Osteocyte (in vitro differentiated cells): ENCODE measurements around the gene LUM. TPM values are rescaled to one million over a fixed set of nuclear protein-coding genes. Genes with fewer than 3 reads are reported as not detected.
A peak's percentile ranks its signal among the peaks of the same experiment; 100 is the strongest.

Experiments
- DNase-seq: peaks from one replicate; pipeline ENCODE4 v3.0.0; 2021; ENCODE audit warnings: mixed read lengths; ENCODE audit not compliant: unreplicated experiment; ENCODE audit errors: extremely low spot score
- H3K27ac Mint-ChIP-seq: one replicate; pipeline ENCODE4 v1.8.0; 2021; ENCODE audit warnings: mild to moderate bottlenecking, mixed read lengths; ENCODE audit not compliant: unreplicated experiment
- H3K27me3 Mint-ChIP-seq: one replicate; pipeline ENCODE4 v1.8.0; 2021; ENCODE audit warnings: mixed read lengths; ENCODE audit not compliant: unreplicated experiment
- H3K36me3 Mint-ChIP-seq: one replicate; pipeline ENCODE4 v1.8.0; 2021; ENCODE audit warnings: mixed read lengths; ENCODE audit not compliant: unreplicated experiment
- H3K4me1 Mint-ChIP-seq: one replicate; pipeline ENCODE4 v1.8.0; 2021; ENCODE audit warnings: mixed read lengths; ENCODE audit not compliant: unreplicated experiment
- H3K4me3 Mint-ChIP-seq: one replicate; pipeline ENCODE4 v1.8.0; 2021; ENCODE audit warnings: mild to moderate bottlenecking, moderate library complexity, mixed read lengths; ENCODE audit not compliant: unreplicated experiment
- H3K9me3 Mint-ChIP-seq: one replicate; pipeline ENCODE4 v1.8.0; 2021; ENCODE audit warnings: mixed read lengths; ENCODE audit not compliant: unreplicated experiment
- CTCF ChIP-seq: fragments of 200-600 bp; sonication (generic); IDR thresholded peaks from 2 replicates; pipeline ENCODE4 v1.5.0; 2021; ENCODE audit warnings: antibody characterized with exemption, mild to moderate bottlenecking, moderate library complexity
- total RNA-seq: library from RNA; stranded (reverse); gene quantifications from 2 replicates; pipeline ENCODE4 v1.2.1, GENCODE V29; 2021

Gene LUM
- total RNA-seq, 1 donor from 2014 or later: 481 TPM

DNA sequence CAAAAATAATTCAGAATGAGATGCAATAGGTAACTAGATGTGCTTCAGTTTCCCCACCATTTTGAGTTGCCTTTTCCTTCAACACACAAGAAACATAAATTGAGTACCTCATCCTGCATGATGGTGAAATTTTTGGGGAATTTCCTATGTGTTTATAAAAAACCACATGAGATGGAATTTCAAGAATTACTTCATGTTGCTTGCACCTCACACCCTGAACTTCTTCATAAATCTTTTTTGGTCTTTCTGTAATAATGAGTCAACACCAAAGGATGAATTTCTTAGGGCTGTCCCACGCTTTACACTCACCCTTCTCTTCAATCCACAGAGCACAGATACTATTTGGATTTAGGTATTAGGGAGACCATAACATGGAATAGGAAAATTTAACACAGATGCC is 22.6 kb upstream of the LUM start:
- Mint-ChIP-seq H3K27ac (peak overlapping the region; percentile 9), H3K9me3 (peaks cover 4% of the 10 kb centered on the region), H3K4me3 (no peak overlapping the region), H3K27me3 (no peaks in the 10 kb centered on the region), H3K4me1 (peaks cover 51% of the 10 kb centered on the region), H3K36me3 (peaks cover 2% of the 10 kb centered on the region)
- no peak for TF ChIP-seq CTCF
- DNase-seq: no peak

- Mint-ChIP-seq H3K4me1 (peaks cover 61% of the 10 kb centered on the region), H3K27me3 (no peaks in the 10 kb centered on the region), H3K36me3 (no peaks in the 10 kb centered on the region), H3K27ac (no peak overlapping the region), H3K9me3 (no peaks in the 10 kb centered on the region), H3K4me3 (no peak overlapping the region)
- DNase-seq: no peak
- no peak for TF ChIP-seq CTCF
Measured at GRCh38 chr12:91129662-91130362, 18.5 kb upstream of the LUM start.

GRCh38 chr12:91127751-91128150 is 16.5 kb upstream of the LUM start:
- no peaks in the 10 kb centered on the region for H3K27me3 Mint-ChIP-seq
- TF ChIP-seq CTCF: no peak
- no peak overlapping the region for H3K4me3 Mint-ChIP-seq
- no peaks in the 10 kb centered on the region for H3K9me3 Mint-ChIP-seq
- peaks cover 61% of the 10 kb centered on the region for H3K4me1 Mint-ChIP-seq
- no peaks in the 10 kb centered on the region for H3K36me3 Mint-ChIP-seq
- DNase-seq: no peak
- H3K27ac Mint-ChIP-seq: peak overlapping the region; percentile 80

DNA sequence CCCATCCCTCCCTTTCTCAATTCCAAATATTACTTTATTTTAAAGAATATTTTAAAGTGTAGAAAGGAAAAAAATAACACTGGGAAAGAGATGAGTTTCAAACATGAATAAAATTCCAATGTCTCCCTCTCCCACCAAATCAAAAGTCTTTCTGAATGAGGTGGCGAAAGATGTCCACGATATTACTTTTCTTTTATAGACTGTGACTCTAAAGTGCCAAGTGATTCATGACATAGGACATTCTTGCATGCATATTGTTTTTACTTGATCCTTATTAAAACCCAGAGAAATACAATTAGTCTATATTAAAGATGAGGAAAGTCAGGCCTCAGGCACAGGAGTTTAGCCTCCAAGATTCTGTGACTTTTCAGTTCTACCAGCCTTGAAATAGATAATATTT is 16.0 kb upstream of the LUM start:
- DNase-seq: no peak
- Mint-ChIP-seq H3K27ac (peak overlapping the region; percentile 80), H3K9me3 (peaks cover 3% of the 10 kb centered on the region), H3K27me3 (no peaks in the 10 kb centered on the region), H3K36me3 (no peaks in the 10 kb centered on the region), H3K4me1 (peaks cover 61% of the 10 kb centered on the region), H3K4me3 (no peak overlapping the region)
- no peak for TF ChIP-seq CTCF

DNA sequence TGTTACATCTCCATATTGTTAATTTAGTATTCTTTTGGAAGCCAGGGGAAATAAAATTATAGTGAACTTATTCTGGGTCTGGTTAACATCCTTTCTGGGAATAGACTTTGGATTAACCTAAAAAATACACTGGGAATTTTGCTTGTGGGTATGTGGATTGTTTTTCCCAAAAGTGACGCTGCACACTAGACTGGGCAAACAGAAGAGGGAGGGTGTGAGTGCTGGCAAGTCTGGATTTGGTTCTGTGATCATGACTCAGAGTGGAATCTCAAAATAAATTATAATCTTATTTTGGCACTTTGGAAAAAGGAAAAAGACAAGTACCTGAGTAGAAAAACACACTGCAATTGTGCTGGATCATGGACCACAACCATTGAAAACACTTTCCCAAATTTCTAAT is 15.2 kb upstream of the LUM start:
- no peak for DNase-seq
- no peak for TF ChIP-seq CTCF
- Mint-ChIP-seq H3K4me1 (peaks cover 55% of the 10 kb centered on the region), H3K27me3 (no peaks in the 10 kb centered on the region), H3K27ac (peak overlapping the region; percentile 86), H3K9me3 (peaks cover 4% of the 10 kb centered on the region), H3K4me3 (peak overlapping the region; percentile 16), H3K36me3 (no peaks in the 10 kb centered on the region)
